Body of pancreas (tissue), 4 donors: ENCODE measurements around the gene A2M. TPM values are rescaled to one million over a fixed set of nuclear protein-coding genes. Genes with fewer than 3 reads are reported as not detected.

Source experiments
- ATAC-seq: fragments of 150-250 bp; one replicate; pipeline ENCODE4 v1.9.1; 2016
- DNase-seq, 4 donors: peaks; one replicate each; pipeline ENCODE4 v3.0.0-alpha.2; 2019
- H3K27ac ChIP-seq, 4 donors: fragments of 200-600 bp; sonication (generic); 1 replicate in 3 of 4; 2 replicates in 1 of 4; pipeline versions ENCODE4 v1.5.1 to v1.6.1; 2016 to 2019; ENCODE audit warnings: mild to moderate bottlenecking in 1 of 4, mixed read lengths in 1 of 4, moderate library complexity in 1 of 4
- H3K27me3 ChIP-seq, 2 donors: fragments of 200-600 bp; sonication (generic); one replicate each; pipeline ENCODE4 v1.6.0; 2016; ENCODE audit warnings: mild to moderate bottlenecking in 1 of 2
- H3K36me3 ChIP-seq, 2 donors: fragments of 200-600 bp; sonication (generic); replicated peaks in 1 of 2; 2 replicates each; pipeline ENCODE4 v1.5.1; 2016; ENCODE audit warnings: low read depth in 2 of 2; ENCODE audit not compliant: insufficient read depth in 1 of 2
- H3K4me1 ChIP-seq: fragments of 200-600 bp; sonication (generic); one replicate; pipeline ENCODE4 v1.6.0; 2016
- H3K4me3 ChIP-seq, 2 donors: fragments of 200-600 bp; sonication (generic); 1 replicate in 1 of 2; 2 replicates in 1 of 2; pipeline ENCODE4 v1.5.1; 2016 to 2019
- H3K9me3 ChIP-seq, 3 donors: fragments of 200-600 bp; sonication (generic); 1 replicate in 2 of 3; 2 replicates in 1 of 3; pipeline ENCODE4 v1.5.1; 2016
- CTCF ChIP-seq, 7 experiments: fragments of 450-650 bp in 4 of 7; fragments of 200-600 bp in 3 of 7; sonication (generic) in 3 of 7; IDR thresholded peaks; one replicate each; pipeline ENCODE4 v1.5.1; 2016 to 2019; ENCODE audit warnings: antibody characterized with exemption in 7 of 7
- POLR2A ChIP-seq, 3 donors: fragments of 450-650 bp; IDR thresholded peaks; one replicate each; pipeline ENCODE4 v1.6.1; 2016; ENCODE audit warnings: antibody characterized with exemption in 3 of 3, mild to moderate bottlenecking in 2 of 3
- WGBS, 2 donors: methylation state at CpG; one replicate each; pipeline ENCODE4 v1.1.5; 2017; 5-methylcytosine and 5-hydroxymethylcytosine counted together
- intact Hi-C: fragments of 100-400 bp; cut with DNase I; formaldehyde crosslinking; loops from one replicate; pipeline ENCODE4 v1.15.1; 2023
- total RNA-seq, 2 donors: library from RNA; depleted of rRNA; stranded (reverse); fragments of >200 nt; gene quantifications; one replicate each; pipeline ENCODE4 v1.1.0, GENCODE V29; 2016

The A2M gene
- total RNA-seq, 2 donors from 2014 or later: 97.3 to 102 TPM

GRCh38 chr12:9091891-9092598, 23.7 kb downstream of the A2M start:
- H3K9me3 ChIP-seq: no peaks in the 10 kb centered on the region
- TF ChIP-seq POLR2A (IDR thresholded peaks at IDR 0.05): no peak
- TF ChIP-seq CTCF (IDR thresholded peaks at IDR 0.05): no peak
- H3K27ac ChIP-seq: no peak overlapping the region
- no peaks in the 10 kb centered on the region for H3K4me1 ChIP-seq
- no peaks in the 10 kb centered on the region for H3K36me3 ChIP-seq
- DNase-seq (no peak), ATAC-seq (no peak)
- no peaks in the 10 kb centered on the region for H3K27me3 ChIP-seq
- WGBS, 2 donors: 75 to 79% methylated on average over 8 of the region's 8 CpGs
- no peak overlapping the region for H3K4me3 ChIP-seq
- intact Hi-C loops: no loop called here

DNA sequence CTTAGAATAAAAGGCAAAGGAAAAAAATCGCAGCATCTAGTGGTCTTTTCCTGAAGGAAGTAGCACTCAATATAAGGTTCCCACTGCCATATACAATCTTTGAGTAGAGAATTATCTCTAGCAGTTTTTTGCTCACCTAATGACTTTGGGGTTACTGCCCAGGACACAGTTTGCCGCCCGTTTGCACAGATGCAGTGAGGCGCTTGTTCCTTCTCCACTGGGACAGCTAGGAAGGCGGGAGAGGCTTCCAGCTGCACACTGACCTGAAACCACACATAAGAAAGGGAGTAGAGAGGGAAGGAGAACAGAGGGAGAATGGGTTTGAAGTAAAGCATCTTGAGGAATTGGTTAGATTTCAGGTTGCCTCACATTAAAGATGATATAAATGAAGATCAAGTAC, 25.5 kb downstream of the A2M start:
- intact Hi-C loops: no loop called here
- H3K9me3 ChIP-seq: no peaks in the 10 kb centered on the region
- H3K27me3 ChIP-seq: no peaks in the 10 kb centered on the region
- ATAC-seq (no peak), DNase-seq (no peak)
- TF ChIP-seq POLR2A (IDR thresholded peaks at IDR 0.05) (no peak), CTCF (IDR thresholded peaks at IDR 0.05) (no peak)
- no peaks in the 10 kb centered on the region for H3K4me1 ChIP-seq
- H3K27ac ChIP-seq: no peak overlapping the region
- no peaks in the 10 kb centered on the region for H3K36me3 ChIP-seq
- no peak overlapping the region for H3K4me3 ChIP-seq
- 75 to 81% methylated on average over 5 of the region's 5 CpGs for whole genome bisulfite sequencing, 2 donors

GRCh38 chr12:9087087-9087835, 28.5 kb downstream of the A2M start:
- Histone ChIP-seq H3K4me1 (no peaks in the 10 kb centered on the region), H3K27ac (no peak overlapping the region), H3K36me3 (no peaks in the 10 kb centered on the region), H3K9me3 (peaks cover 0 to 10% (median 0%) of the 10 kb centered on the region in 3 donors), H3K27me3 (no peaks in the 10 kb centered on the region), H3K4me3 (no peak overlapping the region)
- intact Hi-C loops: no loop called here
- TF ChIP-seq CTCF (IDR thresholded peaks at IDR 0.05): no peak
- TF ChIP-seq POLR2A (IDR thresholded peaks at IDR 0.05): no peak
- DNase-seq (no peak), ATAC-seq (no peak)

DNA sequence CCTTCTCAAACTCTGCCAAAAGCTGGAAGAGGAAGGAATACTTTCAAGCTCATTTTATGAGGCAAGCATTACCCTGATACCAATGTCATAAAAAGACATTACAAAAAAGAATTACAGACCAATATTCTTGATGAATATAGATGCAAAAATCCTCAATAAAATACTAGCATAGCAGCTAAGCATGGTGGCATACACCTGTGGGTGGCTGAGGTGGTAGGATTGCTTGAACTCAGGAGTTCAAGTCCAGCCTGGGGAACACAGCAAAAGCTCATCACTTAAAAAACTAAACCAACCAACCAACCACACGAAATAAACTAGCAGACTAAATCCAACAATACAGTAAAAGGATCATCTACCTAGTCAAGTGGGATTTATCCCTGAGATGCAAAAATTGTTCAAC, 29.6 kb downstream of the A2M start:
- no peak for DNase-seq
- WGBS, 2 donors: 33 to 52% methylated on average over 1 of the region's 1 CpG
- Histone ChIP-seq H3K36me3 (no peaks in the 10 kb centered on the region), H3K4me1 (no peaks in the 10 kb centered on the region), H3K9me3 (peaks cover 0 to 10% (median 0%) of the 10 kb centered on the region in 3 donors), H3K4me3 (no peak overlapping the region), H3K27ac (no peak overlapping the region), H3K27me3 (no peaks in the 10 kb centered on the region)
- ATAC-seq: no peak
- TF ChIP-seq CTCF (IDR thresholded peaks at IDR 0.05) (no peak), POLR2A (IDR thresholded peaks at IDR 0.05) (no peak)
- intact Hi-C loops: no loop called here
